RKO (cell line): Measurements from ENCODE around the gene HES2.
"Not testable (repeated sequence)": the region's sequence is repeated elsewhere in the genome, so short reads cannot be mapped to it uniquely, and the experiment has no call there.

ENCODE experiments used
- DNase-seq: peaks from one replicate; pipeline ENCODE4 v3.0.0-alpha.2; 2016; ENCODE audit warnings: low spot score

HES2 gene, protein sequence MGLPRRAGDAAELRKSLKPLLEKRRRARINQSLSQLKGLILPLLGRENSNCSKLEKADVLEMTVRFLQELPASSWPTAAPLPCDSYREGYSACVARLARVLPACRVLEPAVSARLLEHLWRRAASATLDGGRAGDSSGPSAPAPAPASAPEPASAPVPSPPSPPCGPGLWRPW

DNA sequence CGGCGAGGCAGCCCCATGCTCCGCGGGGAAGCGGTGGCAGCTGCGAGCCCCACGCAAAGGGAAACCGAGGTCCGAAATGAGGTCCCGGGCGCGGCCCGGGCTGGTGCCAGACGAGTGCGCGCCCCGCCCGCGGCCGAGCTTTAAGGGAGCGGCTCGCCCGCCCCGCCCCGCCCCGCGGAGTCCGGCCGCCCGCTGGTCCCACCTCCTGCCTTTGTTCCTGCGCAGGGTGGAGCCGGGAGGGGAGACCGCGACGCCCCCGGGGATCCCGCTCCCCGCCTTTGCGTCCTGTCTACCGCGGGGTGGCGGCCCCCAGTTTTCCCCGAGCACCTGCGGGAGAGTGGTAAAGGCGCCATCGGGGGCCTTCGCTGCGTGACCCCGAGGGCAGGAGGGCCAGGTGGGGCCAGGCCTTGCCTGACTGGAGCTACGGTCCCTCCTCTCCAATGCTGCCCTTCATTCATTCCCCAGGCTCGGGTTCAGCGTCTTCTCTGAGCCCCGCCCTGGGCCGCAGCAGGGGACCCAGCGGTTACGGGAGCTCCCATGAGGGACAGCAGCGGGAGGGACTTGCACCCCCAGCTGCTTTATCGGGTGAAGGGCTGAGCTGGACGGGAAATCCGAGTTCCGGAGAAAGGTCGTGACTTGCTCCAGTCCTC, at the start of gene HES2:
Gene HES2 (minus strand): TSS at position 116 of the 650 bp plus-strand sequence. CDS start 99 bp downstream, at position 17.
- DNase-seq: no peak

DNA sequence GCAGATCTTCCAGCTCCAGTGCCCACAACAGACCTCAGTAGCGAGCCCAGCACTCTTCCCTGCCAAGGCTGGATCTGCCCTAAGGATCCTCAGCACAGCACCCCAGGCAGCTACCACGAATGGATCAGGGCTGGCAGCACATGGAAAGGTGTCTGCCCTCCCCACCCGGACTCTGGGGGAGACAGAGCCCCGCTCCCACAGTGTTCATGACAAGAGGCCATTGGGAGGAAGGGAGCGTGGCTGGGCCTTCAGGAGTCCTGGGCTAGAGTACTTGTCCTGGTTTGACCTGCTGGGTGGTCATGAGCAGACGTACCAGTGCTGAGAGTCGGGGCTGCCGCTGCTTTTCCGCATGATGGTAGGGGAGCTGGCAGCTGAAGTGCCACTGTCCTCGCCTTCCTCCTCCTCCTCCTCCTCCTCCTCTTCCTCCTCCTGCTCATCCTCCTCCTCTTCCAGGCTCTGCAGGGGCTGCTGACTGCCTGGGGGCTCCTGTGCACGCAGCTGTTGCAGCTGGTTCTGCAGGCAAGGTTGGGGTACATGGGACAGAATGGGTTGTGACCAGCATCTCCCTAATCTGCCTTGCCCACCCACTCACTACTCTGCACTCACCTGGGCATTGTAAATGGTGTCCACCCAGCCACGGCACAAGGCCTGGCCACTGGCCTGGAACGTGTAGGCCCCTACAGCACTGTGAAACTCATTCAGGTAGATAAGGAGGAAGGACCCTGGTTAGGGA, 49.2 kb upstream of the HES2 start:
- no peak for DNase-seq

DNA sequence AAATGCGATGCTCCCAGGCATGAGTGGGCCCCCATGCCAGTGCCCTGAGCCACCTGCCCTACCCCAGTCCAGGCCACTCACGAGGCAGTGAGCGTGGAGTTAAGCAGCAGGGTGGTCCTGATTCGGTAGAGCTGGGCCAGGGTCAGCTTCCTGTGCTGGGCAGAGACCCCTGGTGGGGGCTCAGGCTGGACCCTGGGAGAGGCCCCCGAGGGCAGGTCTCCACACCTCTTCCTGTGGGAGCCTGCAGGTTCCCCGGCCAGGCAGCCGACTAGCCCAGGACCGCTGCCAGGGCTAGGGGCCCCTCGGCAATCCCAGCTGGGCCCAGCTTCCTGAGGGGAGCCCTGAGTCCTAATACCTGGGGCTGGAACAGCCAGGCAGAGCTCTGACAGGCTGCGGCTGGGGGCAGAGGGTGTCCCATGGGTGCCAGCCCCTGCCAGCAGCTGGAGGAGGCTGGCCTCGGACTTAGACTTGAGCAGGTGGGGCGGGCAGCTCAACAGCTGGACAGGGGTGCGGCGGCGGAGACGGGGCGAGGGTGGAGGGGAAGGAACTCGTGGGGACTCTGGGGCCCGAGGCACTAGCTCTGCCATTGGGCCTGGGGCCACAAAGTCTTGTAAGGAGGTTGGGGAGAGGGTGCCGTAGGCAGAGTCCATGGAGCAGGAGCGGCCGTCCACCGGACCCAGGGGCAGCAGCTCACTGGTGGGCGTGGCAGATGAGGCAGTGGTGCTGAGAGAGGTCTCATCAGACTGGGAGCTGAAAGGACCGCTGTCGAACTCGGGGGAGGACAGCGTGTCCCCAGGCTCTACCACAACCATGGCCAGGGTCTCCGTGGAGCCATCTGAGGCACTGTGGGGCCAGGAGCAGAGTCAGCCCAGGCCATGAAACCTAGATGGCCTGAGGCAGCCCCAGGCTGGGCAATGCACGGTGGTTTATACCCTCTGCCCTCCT, 48.3 kb upstream of the HES2 start:
- DNase-seq: no peak

DNA sequence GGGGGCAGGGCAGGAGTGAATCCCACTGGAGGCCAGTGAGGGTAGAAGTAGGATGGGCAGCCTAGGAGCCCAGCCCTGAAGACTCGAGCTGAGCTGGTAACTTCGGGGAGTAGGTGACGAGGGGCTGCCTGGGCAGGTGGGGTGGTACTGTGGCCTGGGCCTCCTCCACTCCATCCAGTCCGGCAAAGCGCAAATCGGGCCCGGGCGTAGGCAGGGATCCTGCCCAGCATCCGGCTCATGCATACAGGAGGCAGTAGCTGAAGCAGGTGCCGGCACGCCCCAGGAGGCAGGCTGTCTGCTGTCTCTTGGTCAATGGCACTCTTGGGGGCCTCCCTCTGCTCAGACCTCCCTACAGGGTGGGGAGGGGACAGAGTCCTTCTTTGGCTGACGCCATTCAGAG, 47.5 kb upstream of the HES2 start:
- no peak for DNase-seq

DNA sequence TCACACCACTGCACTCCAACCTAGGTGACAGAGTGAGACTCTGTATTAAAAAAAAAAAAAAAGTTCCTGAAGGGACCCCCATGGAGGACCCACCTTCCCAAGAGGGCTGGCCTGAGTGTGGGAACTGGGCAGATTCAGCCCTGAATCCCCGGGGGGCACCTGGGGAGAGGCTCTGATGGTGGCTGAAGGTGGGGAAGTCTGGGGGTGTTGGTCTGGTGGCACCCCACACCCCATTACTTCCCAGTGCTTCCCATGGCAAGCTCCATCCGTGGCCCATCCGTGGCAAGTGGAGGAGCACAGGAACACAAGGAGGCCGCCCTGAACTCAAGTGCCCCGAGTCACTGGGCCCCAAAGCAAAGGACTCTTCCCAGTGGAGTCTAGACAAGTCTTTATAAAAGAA, 47.0 kb upstream of the HES2 start:
- no peak for DNase-seq

DNA sequence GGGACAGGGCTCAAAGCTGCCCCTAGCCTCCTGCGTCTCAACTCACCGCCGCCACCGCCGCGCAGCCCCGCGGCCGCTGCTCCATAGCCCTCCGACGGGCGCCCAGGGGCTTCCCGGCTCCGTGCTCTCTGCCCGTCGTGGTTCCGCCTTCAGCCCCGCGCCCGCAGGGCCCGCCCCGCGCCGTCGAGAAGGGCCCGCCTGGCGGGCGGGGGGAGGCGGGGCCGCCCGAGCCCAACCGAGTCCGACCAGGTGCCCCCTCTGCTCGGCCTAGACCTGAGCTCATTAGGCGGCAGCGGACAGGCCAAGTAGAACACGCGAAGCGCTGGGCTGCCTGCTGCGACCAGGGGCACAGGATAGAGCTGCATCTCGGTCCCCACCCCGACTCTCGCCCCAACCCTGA, 46.3 kb upstream of the HES2 start, which contains the start of gene TNFRSF25:
Gene TNFRSF25 (minus strand): TSS at position 151 of the 400 bp plus-strand sequence. CDS start 66 bp downstream, at position 85.
- no peak for DNase-seq

DNA sequence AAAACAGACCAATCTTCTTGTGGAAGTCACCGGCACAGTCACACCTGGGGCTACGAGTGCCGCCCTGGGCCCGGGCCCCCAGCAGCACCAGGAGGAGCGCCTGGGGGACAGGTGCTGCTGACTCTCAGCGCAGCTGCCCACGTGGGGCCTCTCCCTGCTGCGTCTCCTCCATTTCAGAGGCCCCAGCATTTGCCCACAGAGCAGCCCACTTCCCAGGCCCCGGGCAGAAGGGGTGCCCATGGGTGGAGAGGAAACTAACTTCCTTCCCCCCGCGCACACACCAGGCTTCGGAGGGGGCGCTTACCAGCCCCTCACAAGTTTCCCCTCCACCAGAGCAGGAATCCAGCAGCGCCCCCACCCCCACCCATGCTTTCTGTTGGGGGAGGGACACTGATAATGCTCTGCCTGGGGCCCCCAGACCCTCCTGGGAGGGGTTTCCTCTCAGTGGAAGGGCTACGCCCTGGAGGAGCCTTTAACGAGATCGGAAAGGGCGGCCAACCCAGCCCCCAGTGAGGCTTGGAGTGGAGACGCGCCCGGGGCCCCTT, 45.8 kb upstream of the HES2 start:
- no peak for DNase-seq

DNA sequence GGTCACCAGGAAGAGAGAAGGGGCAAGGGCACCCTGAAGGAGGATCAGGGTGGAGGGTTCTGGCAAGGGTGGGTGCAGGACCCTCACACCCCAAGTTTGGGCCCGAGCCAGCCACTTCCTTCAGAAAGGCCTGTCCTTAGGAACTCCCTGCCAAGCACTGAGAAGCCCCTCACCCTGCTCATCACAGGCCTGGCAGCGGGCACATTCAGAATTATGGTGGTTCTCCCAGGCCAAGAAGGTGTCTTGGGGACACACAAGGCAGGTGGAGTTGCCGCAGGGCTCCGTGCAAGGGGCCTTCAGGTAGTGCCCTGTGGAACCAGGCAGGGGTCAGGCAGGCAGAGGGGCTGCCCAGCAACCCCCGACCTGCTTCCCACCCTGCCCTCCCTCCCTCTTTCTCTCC, 45.2 kb upstream of the HES2 start:
- DNase-seq: no peak

DNA sequence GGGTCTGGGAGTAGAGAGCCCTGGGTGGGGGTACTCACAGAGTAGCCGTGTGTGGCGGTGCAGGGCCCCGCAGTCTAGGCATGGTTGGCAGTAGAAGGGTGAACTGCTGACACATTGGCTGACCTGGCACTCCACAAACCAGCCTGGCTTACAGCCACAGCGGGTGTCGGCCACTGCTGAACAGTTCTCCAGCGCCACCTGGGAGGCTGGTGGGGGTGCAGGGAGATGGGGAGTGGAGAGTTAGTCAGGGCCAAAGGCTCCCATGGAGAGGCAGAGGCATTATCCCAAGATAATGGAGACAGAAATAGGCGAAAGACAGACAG, 44.8 kb upstream of the HES2 start:
- DNase-seq: peak; percentile 32

DNA sequence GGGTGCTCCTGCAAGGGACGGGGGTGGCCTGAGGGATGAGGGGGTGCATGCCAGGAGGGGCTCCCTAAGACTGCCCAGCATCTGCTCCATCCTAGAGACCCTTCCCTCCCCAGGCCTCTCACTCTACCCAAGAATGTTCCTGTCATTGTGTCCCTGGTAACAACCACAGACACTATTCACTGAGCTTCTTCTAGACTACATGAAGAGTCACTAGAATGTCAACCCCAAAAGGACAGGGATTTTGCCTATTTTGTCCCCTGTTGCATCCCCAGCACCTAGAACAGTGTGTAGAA, 43.3 kb upstream of the HES2 start:
- DNase-seq: no peak

DNA sequence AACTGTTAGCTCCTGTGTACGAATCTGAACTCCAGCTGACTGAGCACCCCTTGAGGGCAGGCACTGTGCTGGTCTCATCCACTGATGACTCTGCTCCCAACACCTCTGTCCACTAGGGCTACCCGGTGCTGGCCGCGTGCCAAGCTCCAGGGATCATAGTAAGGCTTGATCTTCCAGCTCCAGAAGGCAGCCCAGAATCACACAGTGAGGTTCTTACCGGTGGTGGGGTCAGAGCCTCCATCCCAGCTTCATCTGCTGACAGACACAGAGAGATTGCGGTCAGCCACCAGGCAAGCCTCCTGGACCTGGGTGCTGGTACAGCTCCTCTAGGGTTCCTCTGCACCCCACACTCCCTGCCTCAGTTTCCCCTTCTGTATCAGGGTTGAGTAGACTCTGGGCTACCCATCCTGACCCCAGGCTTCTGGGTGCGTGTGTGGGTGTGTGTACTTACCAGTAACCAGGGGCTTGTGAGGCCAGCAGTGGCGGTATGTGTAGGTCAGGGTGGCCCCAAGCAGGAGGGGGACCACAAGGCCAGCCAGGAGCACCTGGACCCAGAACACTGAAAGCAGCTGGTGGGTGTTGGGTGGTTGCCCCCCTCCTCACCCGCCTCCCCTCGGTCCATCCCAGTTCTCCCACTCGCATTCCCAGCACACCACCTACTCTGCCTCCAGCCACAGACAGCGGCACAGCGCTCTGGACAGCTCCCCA, 42.8 kb upstream of the HES2 start:
- no peak for DNase-seq

DNA sequence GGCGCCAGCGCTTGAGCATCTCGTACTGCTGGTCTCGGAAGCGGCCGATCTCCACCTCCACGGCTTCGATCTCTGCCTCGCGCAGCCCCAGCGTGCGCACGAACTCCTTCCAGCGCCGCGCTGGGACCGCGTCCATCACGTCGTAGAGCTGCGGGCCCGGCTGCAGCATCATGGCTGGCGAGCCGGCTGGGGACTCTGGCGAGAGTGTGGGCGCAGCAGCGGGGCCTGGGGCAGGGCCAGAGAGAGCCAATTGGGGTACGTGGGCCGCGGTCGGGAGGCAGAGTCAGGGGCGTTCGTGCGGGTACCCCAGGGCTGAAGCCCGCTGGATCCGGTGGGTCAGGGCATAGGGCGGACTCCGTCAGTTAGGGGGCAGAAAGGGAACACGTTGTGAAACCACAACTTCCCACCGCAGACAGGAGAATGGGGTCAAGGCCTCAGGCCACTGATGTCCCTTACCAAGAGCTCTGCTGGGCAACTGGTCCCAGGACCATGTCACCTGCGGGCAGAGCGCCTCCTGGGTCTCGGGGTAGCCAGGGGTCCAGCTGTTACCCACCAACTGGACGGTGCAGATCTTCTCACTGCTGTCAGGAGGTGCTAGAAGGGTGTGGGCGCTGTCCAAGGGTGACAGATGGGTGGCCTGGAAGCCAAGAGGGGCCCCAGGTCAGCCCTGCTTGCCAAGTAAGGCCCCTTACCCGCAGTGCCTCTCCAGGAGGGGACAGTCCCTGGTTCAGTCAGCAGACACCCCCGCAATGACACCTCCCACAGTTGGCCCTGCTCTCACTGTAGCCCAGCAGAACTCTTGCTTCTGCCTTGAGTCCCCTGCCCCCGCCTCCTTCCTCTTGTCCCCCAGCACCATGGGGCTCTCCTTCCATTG, 42.1 kb upstream of the HES2 start:
- DNase-seq: no peak

DNA sequence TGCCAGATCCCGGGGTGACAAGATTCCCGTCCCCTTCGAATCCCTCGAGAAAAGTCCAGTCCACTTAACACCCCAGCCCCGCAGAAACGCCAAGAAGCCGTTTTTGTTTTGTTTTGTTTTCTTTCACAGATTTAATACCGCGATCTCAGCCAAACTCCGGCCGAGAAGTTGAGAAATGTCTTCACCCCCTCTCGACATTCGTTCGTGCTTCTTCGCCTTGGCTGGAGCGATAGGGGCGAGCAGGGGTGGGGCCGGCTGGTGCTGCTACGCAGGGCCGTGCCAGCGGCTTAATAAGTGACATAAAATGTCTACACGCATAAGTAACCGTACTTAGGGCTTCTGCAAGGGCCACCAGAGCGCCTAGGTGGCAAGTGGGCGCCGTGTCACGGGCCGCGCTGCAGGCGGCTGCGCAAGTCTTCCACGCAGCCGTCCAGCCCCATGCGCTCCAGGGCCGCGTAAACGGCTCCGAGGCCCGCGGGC, 41.4 kb upstream of the HES2 start:
- no peak for DNase-seq

DNA sequence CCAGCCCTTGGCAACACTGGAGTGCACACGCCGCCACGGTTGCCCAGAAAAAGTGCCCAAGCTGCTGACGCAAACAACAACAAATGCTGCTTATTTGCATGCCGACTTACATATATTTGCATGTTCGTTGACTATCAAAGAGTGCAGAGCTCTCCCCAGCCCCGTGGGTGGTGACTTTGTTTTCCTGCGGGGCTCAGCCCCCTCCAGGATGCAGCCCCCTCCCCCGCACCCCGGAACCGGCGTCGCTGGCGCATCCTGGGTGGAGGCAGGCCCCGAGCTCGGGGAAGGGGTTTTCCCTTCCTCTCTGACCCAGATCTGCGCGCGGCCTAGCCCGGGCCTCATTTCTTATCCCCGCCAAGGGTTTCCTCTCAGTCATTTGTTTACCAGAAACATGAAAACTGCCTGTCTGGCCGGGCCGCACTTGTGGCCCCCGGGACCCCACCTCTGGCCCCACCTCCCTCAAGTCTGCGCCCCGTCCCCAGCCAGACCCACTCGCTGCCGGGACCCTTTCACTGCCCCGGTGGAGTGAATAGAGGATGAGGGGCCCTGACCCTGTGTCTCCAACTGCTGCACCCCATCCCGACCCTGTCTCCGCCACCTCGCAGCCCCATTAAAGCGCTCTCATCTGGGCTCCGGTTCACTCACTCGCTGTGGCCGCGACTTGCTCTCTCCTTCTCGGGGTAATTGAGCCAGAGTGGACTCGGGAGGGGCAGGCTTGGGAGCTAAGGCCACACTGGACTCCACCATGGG, 40.8 kb upstream of the HES2 start:
- DNase-seq: no peak

DNA sequence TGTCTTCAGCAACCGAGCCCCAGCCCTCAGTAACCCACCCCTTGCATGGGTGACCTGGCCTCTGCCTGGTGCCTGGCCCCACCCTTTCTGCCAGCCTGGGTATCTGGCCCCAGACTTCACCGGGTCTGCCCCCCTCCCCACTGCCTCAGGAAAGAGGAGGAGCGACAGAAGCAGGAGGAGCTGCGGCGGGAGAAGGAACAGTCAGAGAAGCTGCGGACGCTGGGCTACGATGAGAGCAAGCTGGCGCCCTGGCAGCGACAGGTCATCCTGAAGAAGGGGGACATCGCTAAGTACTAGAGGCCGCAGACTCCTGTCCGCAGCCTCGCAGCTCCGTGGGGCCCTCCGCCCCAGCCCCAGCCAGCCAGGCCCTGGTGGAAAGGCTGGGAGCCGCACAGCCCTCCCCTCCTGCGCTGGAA, 40.1 kb upstream of the HES2 start:
- DNase-seq: no peak

DNA sequence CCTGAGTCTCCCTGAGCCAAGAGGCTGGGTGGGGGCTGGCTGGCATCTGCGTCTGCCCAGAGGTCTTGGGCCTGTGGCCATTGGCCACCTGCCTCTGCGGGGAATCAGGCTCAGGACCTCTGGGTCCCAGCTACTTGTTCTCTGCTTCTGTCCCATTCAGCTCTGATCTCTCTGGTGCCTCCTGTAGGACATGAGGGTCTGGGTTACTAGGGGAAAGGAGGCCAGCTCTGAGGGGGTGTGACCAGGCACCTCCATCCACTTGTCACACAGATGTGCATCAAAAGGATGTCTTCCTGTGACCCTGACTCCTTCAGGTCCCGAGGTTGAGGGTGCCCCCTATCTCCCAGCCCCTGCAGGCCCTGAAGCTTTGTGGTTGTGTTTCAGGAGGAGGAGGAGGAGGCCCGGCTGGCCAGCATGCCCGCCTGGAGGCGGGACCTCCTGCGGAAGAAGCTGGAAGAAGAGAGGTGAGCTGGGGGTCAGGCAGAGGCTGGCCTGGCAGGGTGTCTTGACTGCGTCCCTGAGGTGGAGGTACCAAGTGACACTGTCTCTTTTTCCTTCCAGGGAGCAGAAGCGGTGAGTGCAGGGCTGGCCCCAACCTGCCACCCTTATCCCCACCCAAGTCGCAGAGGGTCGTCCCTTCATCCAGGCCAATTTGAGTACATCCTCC, 37.2 kb upstream of the HES2 start:
- DNase-seq: no peak

DNA sequence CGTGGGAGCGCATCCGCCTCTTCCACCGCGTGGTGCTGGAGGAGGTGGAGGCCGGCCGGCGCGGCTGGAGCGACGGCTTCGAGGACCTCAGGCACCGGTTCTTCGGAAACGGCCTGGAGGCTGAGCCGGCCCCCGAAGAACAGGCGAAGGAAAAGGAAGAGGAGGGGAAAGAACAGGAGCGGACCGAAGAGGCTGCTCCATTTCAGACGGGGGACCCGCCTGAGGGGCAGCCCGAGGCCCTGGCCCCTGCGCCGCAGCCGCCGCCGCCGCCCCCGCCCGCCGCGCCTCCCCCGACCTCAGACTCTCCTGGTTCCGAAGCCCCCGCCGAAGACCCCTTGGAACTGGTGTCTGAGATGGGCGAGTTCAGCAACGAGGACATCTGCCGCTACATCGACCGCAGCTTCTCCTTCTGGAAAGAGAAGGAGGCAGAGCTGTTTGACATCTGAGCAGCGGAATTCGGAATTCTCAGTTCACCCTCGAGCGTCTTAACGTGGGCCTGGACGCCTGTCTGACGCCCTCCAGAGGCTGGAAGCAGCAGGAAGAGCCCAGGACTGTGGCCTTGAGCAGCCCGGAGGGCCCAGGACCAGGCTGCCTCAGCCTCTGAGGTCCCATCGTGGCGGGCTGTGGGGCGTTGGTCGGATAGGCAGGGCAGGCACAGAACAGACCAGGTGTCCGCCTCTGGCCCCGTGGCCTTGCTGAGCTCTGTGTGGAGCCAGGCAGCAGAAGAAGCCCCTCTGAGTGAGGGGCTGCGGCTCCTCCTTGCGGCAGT, 36.2 kb upstream of the HES2 start:
- not testable (repeated sequence) for DNase-seq
